H7 (cell line): ENCODE data around the gene FRRS1. TPM values are rescaled to one million over a fixed set of nuclear protein-coding genes. Genes with fewer than 3 reads are reported as not detected.
"Not testable (repeated sequence)": the region's sequence is repeated elsewhere in the genome, so short reads cannot be mapped to it uniquely, and the experiment has no call there.

Source experiments
- DNase-seq: peaks from one replicate; pipeline ENCODE4 v3.0.0; 2012
- H3K27me3 ChIP-seq: 2 replicates; pipeline ENCODE4 v1.6.0; 2011; ENCODE audit warnings: mild to moderate bottlenecking, low read length; ENCODE audit not compliant: control insufficient read depth, insufficient read depth
- H3K36me3 ChIP-seq: replicated peaks from 2 replicates; pipeline ENCODE4 v1.5.1; 2011; ENCODE audit warnings: low read length; ENCODE audit not compliant: control insufficient read depth, insufficient read depth
- H3K4me3 ChIP-seq: 2 replicates; pipeline ENCODE4 v1.5.1; 2011; ENCODE audit warnings: low read depth, mild to moderate bottlenecking, control low read depth, low read length, moderate library complexity; ENCODE audit not compliant: insufficient read depth
- total RNA-seq: library from RNA; depleted of rRNA; stranded (reverse); fragments of >200 nt; shearing (Covaris generic); gene quantifications from 2 replicates; pipeline ENCODE4 v1.2.3, GENCODE V29; 2014

Gene FRRS1
- total RNA-seq, 1 experiment from 2014 or later, result 9.1 TPM

GRCh38 chr1:99782397-99782796 lies 16.0 kb upstream of the FRRS1 start:
- no peak overlapping the region for H3K4me3 ChIP-seq
- H3K27me3 ChIP-seq, result no peaks in the 10 kb centered on the region
- DNase-seq, result no peak

GRCh38 chr1:99781798-99782197 lies 15.4 kb upstream of the FRRS1 start:
- DNase-seq, result no peak
- H3K4me3 ChIP-seq, result no peak overlapping the region
- no peaks in the 10 kb centered on the region for H3K27me3 ChIP-seq
- no peaks in the 10 kb centered on the region for H3K36me3 ChIP-seq

More at GRCh38 chr1:99782397-99782796, 16.0 kb upstream of the FRRS1 start:
- no peaks in the 10 kb centered on the region for H3K36me3 ChIP-seq

- H3K4me3 ChIP-seq, result no peak overlapping the region
- DNase-seq, result no peak
These were observed 11.3 kb upstream of the FRRS1 start for GRCh38 chr1:99777752-99778151.

GRCh38 chr1:99776120-99776519 lies 9.7 kb upstream of the FRRS1 start:
- no peak overlapping the region for H3K4me3 ChIP-seq
- no peaks in the 10 kb centered on the region for H3K36me3 ChIP-seq
- no peak for DNase-seq
- no peaks in the 10 kb centered on the region for H3K27me3 ChIP-seq

More at GRCh38 chr1:99777752-99778151, 11.3 kb upstream of the FRRS1 start:
- Histone ChIP-seq H3K27me3 (no peaks in the 10 kb centered on the region), H3K36me3 (no peaks in the 10 kb centered on the region)

- no peaks in the 10 kb centered on the region for H3K36me3 ChIP-seq
- no peak overlapping the region for H3K4me3 ChIP-seq
- no peak for DNase-seq
- no peaks in the 10 kb centered on the region for H3K27me3 ChIP-seq
These were observed 6.4 kb upstream of the FRRS1 start for GRCh38 chr1:99772809-99773208.

GRCh38 chr1:99771513-99771918 lies 5.1 kb upstream of the FRRS1 start:
- H3K4me3 ChIP-seq, result no peak overlapping the region
- no peaks in the 10 kb centered on the region for H3K36me3 ChIP-seq
- no peaks in the 10 kb centered on the region for H3K27me3 ChIP-seq
- DNase-seq, result no peak

GRCh38 chr1:99768524-99769245 lies 2.2 kb upstream of the FRRS1 start:
- Histone ChIP-seq H3K4me3 (no peak overlapping the region), H3K36me3 (no peaks in the 10 kb centered on the region), H3K27me3 (no peaks in the 10 kb centered on the region; the same call in 1 of the 2 replicates)
- no peak for DNase-seq

- H3K36me3 ChIP-seq, result no peaks in the 10 kb centered on the region
- DNase-seq, result no peak
- no peak overlapping the region for H3K4me3 ChIP-seq
- H3K27me3 ChIP-seq, result no peaks in the 10 kb centered on the region; the same call in 1 of the 2 replicates
These were observed 1.7 kb upstream of the FRRS1 start for GRCh38 chr1:99768104-99768503.

GRCh38 chr1:99764909-99765308 lies 1.5 kb downstream of the FRRS1 start:
- DNase-seq, result no peak
- no peaks in the 10 kb centered on the region for H3K36me3 ChIP-seq
- H3K27me3 ChIP-seq, result no peaks in the 10 kb centered on the region; the same call in 1 of the 2 replicates
- no peak overlapping the region; the same call in 1 of the 2 replicates for H3K4me3 ChIP-seq

GRCh38 chr1:99764439-99764838 lies 2.0 kb downstream of the FRRS1 start:
- H3K27me3 ChIP-seq, result no peaks in the 10 kb centered on the region; the same call in 1 of the 2 replicates
- no peaks in the 10 kb centered on the region for H3K36me3 ChIP-seq
- no peak overlapping the region for H3K4me3 ChIP-seq
- DNase-seq, result no peak

- Histone ChIP-seq H3K4me3 (no peak overlapping the region), H3K27me3 (no peaks in the 10 kb centered on the region; the same call in 1 of the 2 replicates), H3K36me3 (no peaks in the 10 kb centered on the region)
- DNase-seq, result no peak
These were observed 2.5 kb downstream of the FRRS1 start for GRCh38 chr1:99763956-99764355.

GRCh38 chr1:99761774-99762173 lies 4.7 kb downstream of the FRRS1 start:
- Histone ChIP-seq H3K36me3 (no peaks in the 10 kb centered on the region), H3K4me3 (no peak overlapping the region), H3K27me3 (no peaks in the 10 kb centered on the region; the same call in 1 of the 2 replicates)

GRCh38 chr1:99759518-99760160 lies 6.8 kb downstream of the FRRS1 start:
- no peaks in the 10 kb centered on the region for H3K36me3 ChIP-seq
- no peak for DNase-seq
- H3K27me3 ChIP-seq, result no peaks in the 10 kb centered on the region; the same call in 1 of the 2 replicates
- H3K4me3 ChIP-seq, result no peak overlapping the region

More at GRCh38 chr1:99761774-99762173, 4.7 kb downstream of the FRRS1 start:
- no peak for DNase-seq

GRCh38 chr1:99758686-99759517 lies 7.5 kb downstream of the FRRS1 start:
- not testable (repeated sequence) for H3K36me3 ChIP-seq, DNase-seq, H3K4me3 ChIP-seq, H3K27me3 ChIP-seq
